GM19328 (cell line): ENCODE results near the gene ZNF841.
A peak's percentile ranks its signal among the peaks of the same experiment; 100 is the strongest.
"Not testable (repeated sequence)": the region's sequence is repeated elsewhere in the genome, so short reads cannot be mapped to it uniquely, and the experiment has no call there.

Source experiments
- ATAC-seq: cut with Tn5 transposase; IDR thresholded peaks from one replicate; pipeline ENCODE4 v1.9.1; 2021; ENCODE audit warnings: mild to moderate bottlenecking, moderate library complexity; ENCODE audit not compliant: unreplicated experiment

ZNF841 gene

GRCh38 chr19:52095172-52096014 lies at the start of gene ZNF841:
Gene ZNF841 (minus strand): TSS chr19:52095765. CDS start chr19:52084801, 10,964 bp downstream.
- ATAC-seq = peak; percentile 67

GRCh38 chr19:52142001-52142595 lies 46.5 kb upstream of the ZNF841 start:
- ATAC-seq = no peak

- ATAC-seq = no peak
These were observed 45.6 kb upstream of the ZNF841 start for GRCh38 chr19:52141203-52141602.

DNA sequence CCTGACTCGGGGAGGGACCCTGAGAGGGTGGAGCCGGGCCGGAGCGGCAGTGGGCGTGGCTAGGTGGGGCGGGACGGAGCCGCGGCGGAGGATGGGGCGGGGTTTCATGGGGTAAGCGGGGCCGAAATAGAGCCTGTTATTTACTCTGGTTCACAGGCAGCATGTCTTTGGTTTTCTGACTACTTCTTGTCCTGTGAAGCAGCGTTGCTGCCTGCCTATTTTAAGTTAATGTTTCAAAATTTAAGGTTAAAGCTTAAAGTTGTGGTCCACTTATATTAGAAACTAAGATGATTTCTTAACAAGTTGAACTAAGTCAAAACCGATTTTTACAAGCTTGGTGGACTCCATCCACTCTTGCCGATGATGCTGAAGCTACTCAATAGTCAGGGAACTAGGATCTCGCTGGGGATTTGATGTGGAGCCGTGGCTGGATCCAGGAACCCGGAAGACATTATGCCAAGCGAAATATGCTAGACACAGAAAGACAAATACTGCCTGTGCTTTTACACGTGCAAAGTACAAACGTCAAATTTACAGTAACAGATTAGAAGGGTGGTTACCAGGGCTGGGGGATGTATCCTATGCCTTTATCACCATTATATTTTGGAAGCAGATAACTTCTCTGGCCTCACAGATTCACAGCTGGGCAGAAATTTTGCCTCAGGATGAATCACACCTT lies 44.6 kb upstream of the ZNF841 start:
- ATAC-seq = no peak

GRCh38 chr19:52139252-52140031 lies 43.9 kb upstream of the ZNF841 start, which contains the start of gene ZNF616:
Gene ZNF616 (minus strand): TSS chr19:52139938. CDS start chr19:52130512, 9,426 bp downstream.
- no peak for ATAC-seq

DNA sequence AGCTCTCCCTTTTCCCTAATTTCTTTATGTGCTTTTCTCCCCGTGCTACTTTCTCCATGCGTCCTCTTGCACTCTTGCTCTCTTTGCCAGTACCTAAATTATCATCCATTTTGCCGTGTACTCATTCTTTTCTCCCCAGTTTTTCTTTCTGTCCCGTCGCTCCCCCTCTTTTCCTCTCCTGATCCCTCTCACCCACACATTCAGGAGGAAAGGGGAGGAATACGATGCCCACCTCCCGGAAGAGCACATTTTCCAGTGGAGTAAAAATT lies 43.4 kb upstream of the ZNF841 start:
- no peak for ATAC-seq

DNA sequence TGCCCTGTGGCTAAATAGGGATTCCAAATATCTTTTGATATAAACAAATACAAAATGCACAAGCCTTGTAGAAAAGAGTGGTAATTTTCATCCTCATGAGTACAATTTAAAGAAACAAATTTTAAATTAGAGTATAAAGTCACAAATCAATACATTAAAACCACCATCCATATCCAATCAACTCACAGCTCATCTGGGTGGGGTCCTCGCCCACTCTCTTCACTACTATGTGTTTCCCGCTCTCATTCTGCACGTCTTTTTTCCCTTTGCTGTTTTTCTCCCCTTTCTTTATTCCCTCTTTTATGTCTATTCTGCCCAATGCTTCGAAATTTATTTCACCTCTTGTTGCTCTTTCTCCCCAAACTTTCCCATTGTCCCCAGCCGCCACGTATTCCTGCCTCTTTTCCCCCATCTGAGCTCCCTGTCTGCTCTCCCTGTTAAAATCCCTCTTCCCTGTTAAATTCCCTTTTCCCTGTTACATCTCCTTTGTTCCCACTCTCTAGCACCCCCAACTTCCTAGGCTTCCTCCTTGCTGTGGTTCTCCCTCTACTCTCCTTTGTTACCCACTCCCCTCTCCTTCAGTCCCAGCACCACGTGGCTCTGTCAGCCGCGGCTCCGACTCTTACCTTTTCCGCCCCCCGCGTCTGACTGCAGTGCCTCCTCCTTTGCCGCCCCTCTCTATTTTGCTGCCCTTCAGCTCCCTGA lies 42.9 kb upstream of the ZNF841 start:
- ATAC-seq = no peak

- no peak for ATAC-seq
These were observed 24.7 kb upstream of the ZNF841 start for GRCh38 chr19:52120286-52120685.

DNA sequence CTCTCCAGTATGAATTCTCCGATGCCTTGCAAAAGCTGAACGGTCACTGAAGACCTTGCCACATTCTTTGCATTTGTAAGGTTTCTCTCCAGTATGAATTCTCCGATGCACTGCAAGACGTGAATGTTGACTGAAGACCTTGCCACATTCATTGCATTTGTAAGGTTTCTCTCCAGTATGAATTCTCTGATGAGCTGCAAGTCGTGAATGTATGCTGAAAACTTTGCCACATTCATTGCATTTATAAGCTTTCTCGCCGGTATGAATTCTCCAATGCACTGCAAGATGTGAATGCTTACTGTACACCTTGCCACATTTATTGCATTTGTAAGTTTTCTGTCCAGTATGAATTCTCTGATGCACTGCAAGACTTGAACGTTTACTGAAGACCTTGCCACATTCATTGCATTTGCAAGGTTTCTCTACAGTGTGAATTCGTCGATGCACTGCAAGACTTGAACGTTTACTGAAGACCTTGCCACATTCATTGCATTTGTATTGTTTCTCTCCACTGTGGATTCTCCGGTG lies 20.0 kb upstream of the ZNF841 start:
- ATAC-seq = no peak

GRCh38 chr19:52114691-52115090 lies 19.1 kb upstream of the ZNF841 start:
- no peak for ATAC-seq

- ATAC-seq = no peak
These were observed 17.1 kb upstream of the ZNF841 start for GRCh38 chr19:52112624-52113023.

GRCh38 chr19:52110780-52111179 lies 15.2 kb upstream of the ZNF841 start:
- no peak for ATAC-seq

GRCh38 chr19:52102782-52103181 lies 7.2 kb upstream of the ZNF841 start:
- no peak for ATAC-seq

- no peak for ATAC-seq
These were observed 6.4 kb upstream of the ZNF841 start for GRCh38 chr19:52101866-52102562.

- no peak for ATAC-seq
These were observed 4.1 kb upstream of the ZNF841 start for GRCh38 chr19:52099497-52100138.

DNA sequence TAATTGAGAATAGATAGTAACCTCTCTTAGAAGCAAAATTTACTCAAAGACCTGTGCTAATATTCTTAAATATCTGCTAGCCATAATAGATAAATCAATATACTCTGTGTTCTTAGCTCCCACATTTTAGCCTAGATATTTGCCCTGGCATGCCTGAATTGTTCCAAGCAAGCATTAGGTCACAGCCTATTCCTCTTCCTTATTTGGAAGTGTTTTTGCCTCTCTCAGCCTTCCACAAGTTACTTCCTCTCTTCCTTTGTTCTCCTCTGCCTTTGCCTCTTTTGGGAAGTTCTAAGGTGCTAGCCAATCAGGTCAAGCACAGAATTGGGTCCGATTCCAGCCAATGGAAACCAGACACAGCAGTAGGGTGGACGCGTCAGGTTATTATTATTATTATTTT lies 851 bp upstream of the ZNF841 start:
- not testable (repeated sequence) for ATAC-seq

- no peak for ATAC-seq
These were observed 937 bp downstream of the ZNF841 start for GRCh38 chr19:52094526-52095130.

- ATAC-seq = no peak
These were observed 9.1 kb downstream of the ZNF841 start for GRCh38 chr19:52086481-52086880.

DNA sequence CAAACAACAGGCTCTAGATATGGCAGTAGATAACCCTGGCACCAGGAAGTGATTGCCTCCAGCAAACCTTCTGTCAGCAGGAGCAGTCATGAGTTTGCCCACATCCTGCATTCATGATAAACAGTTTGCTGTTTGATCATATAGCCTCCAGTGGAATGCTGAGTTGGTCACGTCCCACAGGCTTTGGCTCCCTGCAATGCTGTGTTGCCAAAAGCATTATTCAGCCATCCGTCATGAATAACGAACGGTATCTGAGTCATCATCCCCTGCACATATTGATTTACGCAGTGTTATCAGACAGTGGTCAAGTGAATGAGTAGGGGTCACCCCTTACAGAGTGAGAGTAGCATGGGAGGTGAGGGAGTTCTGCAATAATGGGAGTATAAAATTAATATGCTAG lies 25.1 kb downstream of the ZNF841 start:
- no peak for ATAC-seq
